A673 (cell line): ENCODE results near the gene PPFIBP1.

Experiments
- CTCF ChIP-seq: fragments of 300-800, 200-600 bp; sonication (generic); conservative IDR thresholded peaks from 2 replicates; pipeline ENCODE4 v1.5.1; 2017; ENCODE audit warnings: low read depth, mild to moderate bottlenecking, antibody characterized with exemption, low read length, moderate library complexity, mixed read lengths
- EZH2 ChIP-seq: fragments of 200-600 bp; sonication (generic); IDR thresholded peaks from 2 replicates; pipeline ENCODE4 v1.6.1; 2017; ENCODE audit warnings: borderline replicate concordance, low read depth, mild to moderate bottlenecking, mixed read lengths, antibody characterized with exemption, low read length; ENCODE audit not compliant: poor library complexity, severe bottlenecking

GRCh38 chr12:27523642-27524493 is at the start of gene PPFIBP1:
- 0 out of 2 replicates have a peak, but pooled peaks have one; percentile 17 for TF ChIP-seq CTCF
- TF ChIP-seq EZH2: no peak
